Stomach smooth muscle (tissue), 2 donors: ENCODE measurements around the gene OCIAD1.
"Not testable (repeated sequence)": the region's sequence is repeated elsewhere in the genome, so short reads cannot be mapped to it uniquely, and the experiment has no call there.

ENCODE experiments used
- H3K27ac ChIP-seq: one replicate; pipeline ENCODE4 v1.7.0; 2013; ENCODE audit warnings: mild to moderate bottlenecking, low read length, inconsistent platforms
- H3K27me3 ChIP-seq, 2 donors: one replicate each; pipeline ENCODE4 v1.7.0; 2013; ENCODE audit warnings: low read length in 2 of 2; ENCODE audit not compliant: insufficient read depth in 2 of 2, control insufficient read depth in 1 of 2
- H3K36me3 ChIP-seq, 2 donors: one replicate each; pipeline ENCODE4 v1.7.0; 2013; ENCODE audit warnings: low read length in 2 of 2; ENCODE audit not compliant: control insufficient read depth in 2 of 2, insufficient read depth in 2 of 2
- H3K4me1 ChIP-seq: one replicate; pipeline ENCODE4 v1.7.0; 2013; ENCODE audit warnings: low read length; ENCODE audit not compliant: control insufficient read depth, insufficient read depth
- H3K4me3 ChIP-seq, 2 donors: one replicate each; pipeline ENCODE4 v1.7.0; 2013; ENCODE audit warnings: low read length in 2 of 2
- H3K9ac ChIP-seq, 2 donors: one replicate each; pipeline ENCODE4 v1.7.0; 2013; ENCODE audit warnings: low read length in 2 of 2, mild to moderate bottlenecking in 1 of 2
- H3K9me3 ChIP-seq, 2 donors: one replicate each; pipeline ENCODE4 v1.7.0; 2013; ENCODE audit warnings: low read length in 2 of 2; ENCODE audit not compliant: control insufficient read depth in 2 of 2
- donor health status: healthy.
- donor health status: Pancreatic carcinoma.

Gene OCIAD1

DNA sequence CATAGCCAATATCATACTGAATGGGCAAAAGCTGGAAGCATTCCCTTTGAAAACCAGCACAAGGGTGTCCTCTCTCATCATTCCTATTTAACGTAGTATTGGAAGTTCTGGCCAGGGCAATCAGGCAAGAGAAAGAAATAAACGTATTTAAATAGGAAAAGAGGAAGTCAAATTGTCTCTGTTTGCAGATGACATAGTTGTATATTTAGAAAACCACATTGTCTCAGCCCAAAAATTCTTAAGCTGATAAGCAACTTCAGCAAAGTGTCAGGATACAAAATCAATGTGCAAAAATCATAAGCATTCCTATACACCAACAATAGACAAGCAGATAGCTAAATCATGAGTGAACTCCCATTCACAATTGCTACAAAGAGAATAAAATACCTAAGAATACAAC lies 9.5 kb upstream of the OCIAD1 start:
- H3K27me3 ChIP-seq, H3K9ac ChIP-seq, H3K4me3 ChIP-seq: not testable (repeated sequence)

GRCh38 chr4:48827622-48828021 lies 3.3 kb upstream of the OCIAD1 start:
- no peaks in the 10 kb centered on the region for H3K9me3 ChIP-seq
- H3K4me3 ChIP-seq = no peak overlapping the region
- H3K4me1 ChIP-seq = peaks cover 4% of the 10 kb centered on the region
- H3K36me3 ChIP-seq = no peaks in the 10 kb centered on the region
- no peak overlapping the region for H3K27ac ChIP-seq
- H3K27me3 ChIP-seq = peaks cover 0 to 4% of the 10 kb centered on the region in 2 donors
- no peak overlapping the region for H3K9ac ChIP-seq

More for the DNA sequence above, 9.5 kb upstream of the OCIAD1 start:
- not testable (repeated sequence) for H3K36me3 ChIP-seq, H3K27ac ChIP-seq, H3K9me3 ChIP-seq, H3K4me1 ChIP-seq

- H3K27me3 ChIP-seq = no peaks in the 10 kb centered on the region
- H3K27ac ChIP-seq = peak overlapping the region; percentile 96
- peak overlapping the region; percentile 99 to 100 for H3K4me3 ChIP-seq
- H3K4me1 ChIP-seq = peaks cover 4% of the 10 kb centered on the region
- H3K9me3 ChIP-seq = no peaks in the 10 kb centered on the region
- H3K36me3 ChIP-seq = peaks cover 11 to 22% of the 10 kb centered on the region in 2 donors
- peak overlapping the region; percentile 99 for H3K9ac ChIP-seq
Observed at GRCh38 chr4:48831532-48832030, 693 bp downstream of the OCIAD1 start.

DNA sequence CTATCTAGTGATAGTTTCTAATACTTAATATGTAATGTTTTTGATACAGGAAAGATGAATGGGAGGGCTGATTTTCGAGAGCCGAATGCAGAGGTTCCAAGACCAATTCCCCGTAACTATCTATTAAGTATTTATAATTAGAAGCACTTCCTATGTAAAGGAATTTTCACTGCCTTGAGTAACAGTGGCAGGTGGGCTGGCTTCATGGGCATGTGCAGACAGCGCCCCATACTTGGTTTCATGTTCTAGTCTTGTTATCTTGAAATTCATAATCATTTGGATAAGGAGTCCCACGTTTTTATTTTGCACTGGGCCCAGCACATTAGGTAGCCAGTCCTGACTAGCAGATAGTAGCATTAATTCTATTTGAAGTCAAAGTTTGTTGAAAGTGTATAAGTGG lies 1.7 kb downstream of the OCIAD1 start:
- H3K27ac ChIP-seq = no peak overlapping the region
- H3K4me3 ChIP-seq = peak overlapping the region; percentile 17 to 99
- peaks cover 4% of the 10 kb centered on the region for H3K4me1 ChIP-seq
- H3K27me3 ChIP-seq = no peaks in the 10 kb centered on the region
- peaks cover 11 to 22% of the 10 kb centered on the region in 2 donors for H3K36me3 ChIP-seq
- no peaks in the 10 kb centered on the region for H3K9me3 ChIP-seq
- peak overlapping the region in 1 of 2 donors; percentile 99 for H3K9ac ChIP-seq

GRCh38 chr4:48836658-48837057 lies 5.8 kb downstream of the OCIAD1 start:
- Histone ChIP-seq H3K27ac (no peak overlapping the region), H3K4me1 (no peaks in the 10 kb centered on the region), H3K9me3 (no peaks in the 10 kb centered on the region), H3K36me3 (peaks cover 20 to 29% of the 10 kb centered on the region in 2 donors), H3K4me3 (no peak overlapping the region), H3K27me3 (no peaks in the 10 kb centered on the region), H3K9ac (no peak overlapping the region)

GRCh38 chr4:48841045-48841827 lies 10.3 kb downstream of the OCIAD1 start:
- Histone ChIP-seq H3K27ac (no peak overlapping the region), H3K9ac (no peak overlapping the region), H3K4me3 (no peak overlapping the region), H3K9me3 (no peaks in the 10 kb centered on the region), H3K36me3 (peaks cover 20 to 24% of the 10 kb centered on the region in 2 donors), H3K27me3 (no peaks in the 10 kb centered on the region), H3K4me1 (no peaks in the 10 kb centered on the region)

- Histone ChIP-seq H3K9ac (no peak overlapping the region), H3K36me3 (peaks cover 18 to 23% of the 10 kb centered on the region in 2 donors), H3K4me1 (no peaks in the 10 kb centered on the region), H3K9me3 (no peaks in the 10 kb centered on the region), H3K27me3 (no peaks in the 10 kb centered on the region), H3K27ac (no peak overlapping the region), H3K4me3 (no peak overlapping the region)
Observed at GRCh38 chr4:48844843-48845242, 14.0 kb downstream of the OCIAD1 start.

- H3K9me3 ChIP-seq, H3K9ac ChIP-seq, H3K27ac ChIP-seq, H3K27me3 ChIP-seq, H3K4me1 ChIP-seq, H3K4me3 ChIP-seq: not testable (repeated sequence)
- H3K36me3 ChIP-seq = peaks cover 11 to 26% of the 10 kb centered on the region in 2 donors
Observed at GRCh38 chr4:48848799-48849198, 17.9 kb downstream of the OCIAD1 start.

GRCh38 chr4:48851651-48852050 lies 20.8 kb downstream of the OCIAD1 start:
- Histone ChIP-seq H3K27ac (no peak overlapping the region), H3K9me3 (no peaks in the 10 kb centered on the region), H3K4me3 (no peak overlapping the region), H3K27me3 (no peaks in the 10 kb centered on the region), H3K9ac (no peak overlapping the region), H3K36me3 (peaks cover 2 to 20% of the 10 kb centered on the region in 2 donors), H3K4me1 (no peaks in the 10 kb centered on the region)

GRCh38 chr4:48853604-48854394 lies 22.9 kb downstream of the OCIAD1 start:
- Histone ChIP-seq H3K9me3 (no peaks in the 10 kb centered on the region), H3K36me3 (peaks cover 4 to 22% of the 10 kb centered on the region in 2 donors), H3K27ac (no peak overlapping the region), H3K9ac (no peak overlapping the region), H3K27me3 (no peaks in the 10 kb centered on the region), H3K4me3 (no peak overlapping the region), H3K4me1 (no peaks in the 10 kb centered on the region)

DNA sequence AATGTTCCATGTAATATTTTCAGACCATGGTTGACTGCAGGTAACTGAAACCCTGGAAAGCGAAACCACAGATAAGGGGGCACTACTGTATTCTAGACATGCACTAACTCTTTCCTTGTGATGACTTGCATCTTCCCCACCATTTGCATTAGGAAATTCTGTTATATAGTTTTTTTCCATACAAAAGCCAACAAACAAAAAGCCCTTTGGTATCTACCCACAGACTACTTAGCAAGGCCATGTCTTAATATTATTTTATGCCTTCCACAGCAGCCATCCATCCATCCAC lies 23.5 kb downstream of the OCIAD1 start:
- Histone ChIP-seq H3K4me3 (no peak overlapping the region), H3K27ac (no peak overlapping the region), H3K9ac (no peak overlapping the region), H3K27me3 (no peaks in the 10 kb centered on the region), H3K9me3 (no peaks in the 10 kb centered on the region), H3K4me1 (no peaks in the 10 kb centered on the region), H3K36me3 (peaks cover 3 to 22% of the 10 kb centered on the region in 2 donors)
